Measurements from ENCODE around the gene GTF2IRD2.
"Not testable (repeated sequence)": the region's sequence is repeated elsewhere in the genome, so short reads cannot be mapped to it uniquely, and the experiment has no call there.

The GTF2IRD2 gene

GRCh38 chr7:74783595-74783994, 67.8 kb downstream of the GTF2IRD2 start:
- DNase-seq, result not testable (repeated sequence)

GRCh38 chr7:74781746-74782145, 69.7 kb downstream of the GTF2IRD2 start:
- DNase-seq, result not testable (repeated sequence)

- DNase-seq, result not testable (repeated sequence)
Observed at GRCh38 chr7:74779053-74779452, 72.4 kb downstream of the GTF2IRD2 start.

- not testable (repeated sequence) for DNase-seq
Observed at GRCh38 chr7:74775111-74775510, 76.3 kb downstream of the GTF2IRD2 start.

- not testable (repeated sequence) for DNase-seq
Observed at GRCh38 chr7:74773760-74774750, 77.3 kb downstream of the GTF2IRD2 start, which contains the start of gene NCF1. Gene NCF1 (plus strand): TSS chr7:74774011. CDS start chr7:74774032, 21 bp downstream.

GRCh38 chr7:74772093-74772492, 79.3 kb downstream of the GTF2IRD2 start:
- not testable (repeated sequence) for DNase-seq

- DNase-seq, result not testable (repeated sequence)
Observed at GRCh38 chr7:74770062-74770461, 81.3 kb downstream of the GTF2IRD2 start.

GRCh38 chr7:74766991-74767390, 84.4 kb downstream of the GTF2IRD2 start:
- not testable (repeated sequence) for DNase-seq

GRCh38 chr7:74766509-74766908, 84.9 kb downstream of the GTF2IRD2 start:
- DNase-seq, result not testable (repeated sequence)

GRCh38 chr7:74765205-74765918, 86.0 kb downstream of the GTF2IRD2 start:
- DNase-seq, result not testable (repeated sequence)

- DNase-seq, result not testable (repeated sequence)
Observed at GRCh38 chr7:74758982-74759381, 92.4 kb downstream of the GTF2IRD2 start.

GRCh38 chr7:74758268-74758667, 93.1 kb downstream of the GTF2IRD2 start:
- DNase-seq, result not testable (repeated sequence)

- not testable (repeated sequence) for DNase-seq
Observed at GRCh38 chr7:74756673-74757072, 94.7 kb downstream of the GTF2IRD2 start.

- not testable (repeated sequence) for DNase-seq
Observed at GRCh38 chr7:74753921-74754482, 97.4 kb downstream of the GTF2IRD2 start.
